GM04504 (cell line): ENCODE data around the gene KRT71.

Experiments used
- DNase-seq: peaks from one replicate; pipeline ENCODE4 v3.0.0-alpha.2; 2012; ENCODE audit warnings: low read depth

Gene KRT71

DNA sequence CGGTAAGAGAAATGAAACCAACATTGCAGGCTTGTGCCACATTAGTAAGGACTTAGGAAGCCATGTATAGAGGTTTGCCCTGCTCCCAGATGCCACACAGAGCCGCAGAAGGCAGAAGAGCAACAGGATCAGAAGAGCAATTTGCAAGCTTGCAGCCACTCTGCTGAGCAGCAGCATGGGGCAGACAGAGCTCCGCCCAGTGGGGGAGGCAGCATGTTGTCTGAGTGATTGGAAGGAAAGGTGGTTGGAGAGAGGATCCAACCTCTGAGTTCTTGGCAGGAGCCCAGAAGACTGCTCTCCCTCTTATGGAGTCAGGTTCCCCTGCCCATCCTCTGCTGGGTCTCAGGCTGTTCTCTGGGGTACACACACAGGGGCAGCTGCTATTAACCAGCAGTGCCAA is 57.6 kb downstream of the KRT71 start:
- no peak for DNase-seq

DNA sequence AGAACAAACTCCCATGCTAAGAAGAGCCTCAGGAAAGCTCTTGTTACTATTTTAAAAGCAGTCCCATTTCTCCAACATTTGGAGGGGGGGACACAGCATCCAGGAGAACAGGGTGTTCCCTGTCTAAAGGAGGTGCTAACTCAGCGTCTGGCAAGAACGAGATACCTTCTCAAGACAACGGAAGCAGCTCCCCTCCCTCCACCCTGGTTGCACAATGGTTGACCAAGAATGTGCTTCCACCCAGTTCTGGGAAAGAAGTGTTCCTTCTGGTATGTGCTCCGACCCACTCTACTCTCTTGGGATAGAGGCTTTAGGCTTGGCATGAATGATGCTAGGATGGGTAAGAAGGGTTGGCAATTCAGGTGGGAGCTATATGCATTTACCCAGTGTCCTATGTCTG is 58.4 kb downstream of the KRT71 start:
- no peak for DNase-seq

DNA sequence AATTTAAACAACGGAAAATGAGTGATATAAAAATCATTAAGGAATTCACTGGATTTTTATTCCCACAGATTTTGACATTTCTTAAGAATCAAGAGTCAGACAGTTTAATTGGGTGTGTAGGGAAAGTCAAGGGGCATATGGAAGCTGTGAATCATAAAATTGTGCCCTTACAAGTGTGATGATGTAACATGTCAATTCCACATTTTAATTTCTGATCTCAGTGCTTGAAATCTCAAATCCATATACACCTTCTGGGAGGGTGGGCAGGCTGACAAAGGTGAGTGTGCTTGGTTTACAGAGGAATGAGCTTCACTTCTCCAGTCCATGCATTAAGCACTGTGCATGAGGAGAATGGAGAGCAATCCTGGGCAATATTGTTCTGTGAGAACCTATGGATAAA is 58.8 kb downstream of the KRT71 start:
- DNase-seq: no peak
